Measurements from ENCODE around the gene FOXL3.
A peak's percentile ranks its signal among the peaks of the same experiment; 100 is the strongest.

Gene FOXL3

DNA sequence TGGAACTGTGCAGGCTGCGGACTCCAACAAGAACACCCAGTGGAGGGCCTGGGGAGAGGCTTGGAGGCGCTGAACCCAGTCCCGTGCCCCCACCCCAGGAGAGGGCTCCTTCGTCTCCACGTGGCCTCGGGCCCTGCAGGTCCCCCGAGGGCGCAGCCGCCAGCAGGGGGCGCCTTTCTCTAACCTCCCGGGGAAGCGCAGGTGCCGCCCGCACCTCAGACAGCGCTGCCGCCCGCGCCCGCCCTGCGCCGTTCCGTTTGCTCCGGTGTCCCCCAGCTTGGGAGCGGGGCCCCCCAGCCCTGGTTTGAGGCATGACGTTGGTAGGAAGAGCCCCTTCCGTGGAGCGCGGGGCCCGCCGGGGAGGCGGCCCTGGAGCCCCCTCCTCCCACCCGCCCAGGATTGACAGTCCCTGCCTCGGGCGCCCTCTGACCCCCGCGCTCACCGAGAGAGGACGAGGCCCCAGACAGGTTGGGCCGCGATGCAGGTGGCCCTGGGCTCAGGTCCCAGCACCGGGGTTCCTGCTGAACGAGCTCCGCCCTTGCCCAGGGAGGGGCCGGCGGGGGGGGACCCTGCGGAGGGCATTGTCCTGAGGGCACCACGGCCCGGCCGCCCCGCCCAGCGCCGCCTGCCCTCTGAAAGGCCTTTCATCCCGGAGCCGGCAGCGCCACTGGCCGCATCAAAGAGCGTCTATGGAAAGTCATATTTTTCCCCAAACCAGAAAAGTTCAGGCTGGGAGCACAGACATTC is 42.8 kb downstream of the FOXL3 start (continued):
- no peak for TF ChIP-seq ZNF530 (tag by site-specific recombination; IDR thresholded peaks at IDR 0.05; ENCODE audit: low read depth)
- no peak for TF ChIP-seq ZNF791 (tag by site-specific recombination; IDR thresholded peaks at IDR 0.05)
- TF ChIP-seq, protein P1, sequence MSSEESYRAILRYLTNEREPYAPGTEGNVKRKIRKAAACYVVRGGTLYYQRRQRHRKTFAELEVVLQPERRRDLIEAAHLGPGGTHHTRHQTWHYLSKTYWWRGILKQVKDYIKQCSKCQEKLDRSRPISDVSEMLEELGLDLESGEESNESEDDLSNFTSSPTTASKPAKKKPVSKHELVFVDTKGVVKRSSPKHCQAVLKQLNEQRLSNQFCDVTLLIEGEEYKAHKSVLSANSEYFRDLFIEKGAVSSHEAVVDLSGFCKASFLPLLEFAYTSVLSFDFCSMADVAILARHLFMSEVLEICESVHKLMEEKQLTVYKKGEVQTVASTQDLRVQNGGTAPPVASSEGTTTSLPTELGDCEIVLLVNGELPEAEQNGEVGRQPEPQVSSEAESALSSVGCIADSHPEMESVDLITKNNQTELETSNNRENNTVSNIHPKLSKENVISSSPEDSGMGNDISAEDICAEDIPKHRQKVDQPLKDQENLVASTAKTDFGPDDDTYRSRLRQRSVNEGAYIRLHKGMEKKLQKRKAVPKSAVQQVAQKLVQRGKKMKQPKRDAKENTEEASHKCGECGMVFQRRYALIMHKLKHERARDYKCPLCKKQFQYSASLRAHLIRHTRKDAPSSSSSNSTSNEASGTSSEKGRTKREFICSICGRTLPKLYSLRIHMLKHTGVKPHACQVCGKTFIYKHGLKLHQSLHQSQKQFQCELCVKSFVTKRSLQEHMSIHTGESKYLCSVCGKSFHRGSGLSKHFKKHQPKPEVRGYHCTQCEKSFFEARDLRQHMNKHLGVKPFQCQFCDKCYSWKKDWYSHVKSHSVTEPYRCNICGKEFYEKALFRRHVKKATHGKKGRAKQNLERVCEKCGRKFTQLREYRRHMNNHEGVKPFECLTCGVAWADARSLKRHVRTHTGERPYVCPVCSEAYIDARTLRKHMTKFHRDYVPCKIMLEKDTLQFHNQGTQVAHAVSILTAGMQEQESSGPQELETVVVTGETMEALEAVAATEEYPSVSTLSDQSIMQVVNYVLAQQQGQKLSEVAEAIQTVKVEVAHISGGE (tag by site-specific recombination; conservative IDR thresholded peaks at IDR 0.05; ENCODE audit: low read depth): no peak
- TF ChIP-seq, protein P2, sequence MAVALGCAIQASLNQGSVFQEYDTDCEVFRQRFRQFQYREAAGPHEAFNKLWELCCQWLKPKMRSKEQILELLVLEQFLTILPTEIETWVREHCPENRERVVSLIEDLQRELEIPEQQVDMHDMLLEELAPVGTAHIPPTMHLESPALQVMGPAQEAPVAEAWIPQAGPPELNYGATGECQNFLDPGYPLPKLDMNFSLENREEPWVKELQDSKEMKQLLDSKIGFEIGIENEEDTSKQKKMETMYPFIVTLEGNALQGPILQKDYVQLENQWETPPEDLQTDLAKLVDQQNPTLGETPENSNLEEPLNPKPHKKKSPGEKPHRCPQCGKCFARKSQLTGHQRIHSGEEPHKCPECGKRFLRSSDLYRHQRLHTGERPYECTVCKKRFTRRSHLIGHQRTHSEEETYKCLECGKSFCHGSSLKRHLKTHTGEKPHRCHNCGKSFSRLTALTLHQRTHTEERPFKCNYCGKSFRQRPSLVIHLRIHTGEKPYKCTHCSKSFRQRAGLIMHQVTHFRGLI (tag by site-specific recombination; IDR thresholded peaks at IDR 0.05): peak; percentile 34; the same call in 1 of the 2 replicates
- TF ChIP-seq KLF8 (tag by site-specific recombination; IDR thresholded peaks at IDR 0.05): 0 out of 2 replicates have a peak, but pooled peaks have one; percentile 20
- TF ChIP-seq, protein P3, sequence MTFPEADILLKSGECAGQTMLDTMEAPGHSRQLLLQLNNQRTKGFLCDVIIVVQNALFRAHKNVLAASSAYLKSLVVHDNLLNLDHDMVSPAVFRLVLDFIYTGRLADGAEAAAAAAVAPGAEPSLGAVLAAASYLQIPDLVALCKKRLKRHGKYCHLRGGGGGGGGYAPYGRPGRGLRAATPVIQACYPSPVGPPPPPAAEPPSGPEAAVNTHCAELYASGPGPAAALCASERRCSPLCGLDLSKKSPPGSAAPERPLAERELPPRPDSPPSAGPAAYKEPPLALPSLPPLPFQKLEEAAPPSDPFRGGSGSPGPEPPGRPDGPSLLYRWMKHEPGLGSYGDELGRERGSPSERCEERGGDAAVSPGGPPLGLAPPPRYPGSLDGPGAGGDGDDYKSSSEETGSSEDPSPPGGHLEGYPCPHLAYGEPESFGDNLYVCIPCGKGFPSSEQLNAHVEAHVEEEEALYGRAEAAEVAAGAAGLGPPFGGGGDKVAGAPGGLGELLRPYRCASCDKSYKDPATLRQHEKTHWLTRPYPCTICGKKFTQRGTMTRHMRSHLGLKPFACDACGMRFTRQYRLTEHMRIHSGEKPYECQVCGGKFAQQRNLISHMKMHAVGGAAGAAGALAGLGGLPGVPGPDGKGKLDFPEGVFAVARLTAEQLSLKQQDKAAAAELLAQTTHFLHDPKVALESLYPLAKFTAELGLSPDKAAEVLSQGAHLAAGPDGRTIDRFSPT (tag by site-specific recombination; IDR thresholded peaks at IDR 0.05): no peak
- peak; percentile 83; the same call in 1 of the 2 replicates for TF ChIP-seq ZNF561 (tag by site-specific recombination; IDR thresholded peaks at IDR 0.05; ENCODE audit: borderline replicate concordance)
- no peak for TF ChIP-seq ZNF623 (tag by site-specific recombination; IDR thresholded peaks at IDR 0.05)
- no peak for TF ChIP-seq MEIS1 (CRISPR knock-in tag; IDR thresholded peaks at IDR 0.05; ENCODE audit: borderline replicate concordance)
- TF ChIP-seq, protein P4, sequence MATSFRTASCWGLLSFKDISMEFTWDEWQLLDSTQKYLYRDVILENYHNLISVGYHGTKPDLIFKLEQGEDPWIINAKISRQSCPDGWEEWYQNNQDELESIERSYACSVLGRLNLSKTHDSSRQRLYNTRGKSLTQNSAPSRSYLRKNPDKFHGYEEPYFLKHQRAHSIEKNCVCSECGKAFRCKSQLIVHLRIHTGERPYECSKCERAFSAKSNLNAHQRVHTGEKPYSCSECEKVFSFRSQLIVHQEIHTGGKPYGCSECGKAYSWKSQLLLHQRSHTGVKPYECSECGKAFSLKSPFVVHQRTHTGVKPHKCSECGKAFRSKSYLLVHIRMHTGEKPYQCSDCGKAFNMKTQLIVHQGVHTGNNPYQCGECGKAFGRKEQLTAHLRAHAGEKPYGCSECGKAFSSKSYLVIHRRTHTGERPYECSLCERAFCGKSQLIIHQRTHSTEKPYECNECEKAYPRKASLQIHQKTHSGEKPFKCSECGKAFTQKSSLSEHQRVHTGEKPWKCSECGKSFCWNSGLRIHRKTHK (tag by site-specific recombination; IDR thresholded peaks at IDR 0.05): no peak
- TF ChIP-seq MYNN (tag by site-specific recombination; IDR thresholded peaks at IDR 0.05; ENCODE audit: borderline replicate concordance): no peak
- no peak for TF ChIP-seq ZNF24 (tag by site-specific recombination; IDR thresholded peaks at IDR 0.05)
- no peak for TF ChIP-seq ZNF214 (tag by site-specific recombination; IDR thresholded peaks at IDR 0.05; ENCODE audit: borderline replicate concordance)
- TF ChIP-seq KLF7 (tag by site-specific recombination; IDR thresholded peaks at IDR 0.05; ENCODE audit: borderline replicate concordance): no peak
- no peak for TF ChIP-seq ZNF768 (tag by site-specific recombination; IDR thresholded peaks at IDR 0.05)
- TF ChIP-seq ZNF274 (IDR thresholded peaks at IDR 0.05; ENCODE audit: low read length): no peak
- TF ChIP-seq ZNF274 (tag by site-specific recombination; IDR thresholded peaks at IDR 0.05; ENCODE audit: borderline replicate concordance): no peak
- TF ChIP-seq, protein P5, sequence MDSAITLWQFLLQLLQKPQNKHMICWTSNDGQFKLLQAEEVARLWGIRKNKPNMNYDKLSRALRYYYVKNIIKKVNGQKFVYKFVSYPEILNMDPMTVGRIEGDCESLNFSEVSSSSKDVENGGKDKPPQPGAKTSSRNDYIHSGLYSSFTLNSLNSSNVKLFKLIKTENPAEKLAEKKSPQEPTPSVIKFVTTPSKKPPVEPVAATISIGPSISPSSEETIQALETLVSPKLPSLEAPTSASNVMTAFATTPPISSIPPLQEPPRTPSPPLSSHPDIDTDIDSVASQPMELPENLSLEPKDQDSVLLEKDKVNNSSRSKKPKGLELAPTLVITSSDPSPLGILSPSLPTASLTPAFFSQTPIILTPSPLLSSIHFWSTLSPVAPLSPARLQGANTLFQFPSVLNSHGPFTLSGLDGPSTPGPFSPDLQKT (IDR thresholded peaks at IDR 0.05; ENCODE audit: borderline replicate concordance, low read depth, low read length): no peak
- 0 out of 2 replicates have a peak, but pooled peaks have one; percentile 33 for TF ChIP-seq ZNF423 (tag by site-specific recombination; IDR thresholded peaks at IDR 0.05)
- no peak for TF ChIP-seq ZNF501 (tag by site-specific recombination; IDR thresholded peaks at IDR 0.05)
- peak; percentile 59; the same call in 1 of the 2 replicates for TF ChIP-seq ZNF677 (tag by site-specific recombination; IDR thresholded peaks at IDR 0.05)
- no peak for TF ChIP-seq ZNF324 (tag by site-specific recombination; IDR thresholded peaks at IDR 0.05)
- TF ChIP-seq YY2 (tag by site-specific recombination; IDR thresholded peaks at IDR 0.05): no peak
- TF ChIP-seq, protein P6, sequence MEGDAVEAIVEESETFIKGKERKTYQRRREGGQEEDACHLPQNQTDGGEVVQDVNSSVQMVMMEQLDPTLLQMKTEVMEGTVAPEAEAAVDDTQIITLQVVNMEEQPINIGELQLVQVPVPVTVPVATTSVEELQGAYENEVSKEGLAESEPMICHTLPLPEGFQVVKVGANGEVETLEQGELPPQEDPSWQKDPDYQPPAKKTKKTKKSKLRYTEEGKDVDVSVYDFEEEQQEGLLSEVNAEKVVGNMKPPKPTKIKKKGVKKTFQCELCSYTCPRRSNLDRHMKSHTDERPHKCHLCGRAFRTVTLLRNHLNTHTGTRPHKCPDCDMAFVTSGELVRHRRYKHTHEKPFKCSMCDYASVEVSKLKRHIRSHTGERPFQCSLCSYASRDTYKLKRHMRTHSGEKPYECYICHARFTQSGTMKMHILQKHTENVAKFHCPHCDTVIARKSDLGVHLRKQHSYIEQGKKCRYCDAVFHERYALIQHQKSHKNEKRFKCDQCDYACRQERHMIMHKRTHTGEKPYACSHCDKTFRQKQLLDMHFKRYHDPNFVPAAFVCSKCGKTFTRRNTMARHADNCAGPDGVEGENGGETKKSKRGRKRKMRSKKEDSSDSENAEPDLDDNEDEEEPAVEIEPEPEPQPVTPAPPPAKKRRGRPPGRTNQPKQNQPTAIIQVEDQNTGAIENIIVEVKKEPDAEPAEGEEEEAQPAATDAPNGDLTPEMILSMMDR (tag by site-specific recombination; IDR thresholded peaks at IDR 0.05): peak; percentile 78
